Measurements from ENCODE around the gene LRRC9. TPM values are rescaled to one million over a fixed set of nuclear protein-coding genes. Genes with fewer than 3 reads are reported as not detected.
"Not testable (repeated sequence)": the region's sequence is repeated elsewhere in the genome, so short reads cannot be mapped to it uniquely, and the experiment has no call there.

The LRRC9 gene
- total RNA-seq, 8 experiments from 2014 or later, result 0.40 to 28.3 (median 1.5) TPM; not detected in 2

GRCh38 chr14:60089221-60089620 lies 169.3 kb downstream of the LRRC9 start:
- 0 to 62% (median 26%) methylated on average over 1 to 4 of the region's 4 CpGs; no CpG with 5 or more reads in 1 of the 10 experiments for WGBS, 10 experiments
- ATAC-seq (replicated peaks in 6 of 8), result no peak
- H3K4me1 ChIP-seq (replicated peaks in 1 of 2), result peaks cover 0 to 7% of the 10 kb centered on the region in 2 donors
- no peak overlapping the region for H3K27ac ChIP-seq
- H3K4me3 ChIP-seq, result no peak overlapping the region
- in situ Hi-C loops (cut with MboI; ENCODE audit: low pct_unique_long_range_greater_than_20kb in 2 of 9, low sequenced_read_pairs in 9 of 9, unreplicated experiment in 9 of 9), result no loop called here

DNA sequence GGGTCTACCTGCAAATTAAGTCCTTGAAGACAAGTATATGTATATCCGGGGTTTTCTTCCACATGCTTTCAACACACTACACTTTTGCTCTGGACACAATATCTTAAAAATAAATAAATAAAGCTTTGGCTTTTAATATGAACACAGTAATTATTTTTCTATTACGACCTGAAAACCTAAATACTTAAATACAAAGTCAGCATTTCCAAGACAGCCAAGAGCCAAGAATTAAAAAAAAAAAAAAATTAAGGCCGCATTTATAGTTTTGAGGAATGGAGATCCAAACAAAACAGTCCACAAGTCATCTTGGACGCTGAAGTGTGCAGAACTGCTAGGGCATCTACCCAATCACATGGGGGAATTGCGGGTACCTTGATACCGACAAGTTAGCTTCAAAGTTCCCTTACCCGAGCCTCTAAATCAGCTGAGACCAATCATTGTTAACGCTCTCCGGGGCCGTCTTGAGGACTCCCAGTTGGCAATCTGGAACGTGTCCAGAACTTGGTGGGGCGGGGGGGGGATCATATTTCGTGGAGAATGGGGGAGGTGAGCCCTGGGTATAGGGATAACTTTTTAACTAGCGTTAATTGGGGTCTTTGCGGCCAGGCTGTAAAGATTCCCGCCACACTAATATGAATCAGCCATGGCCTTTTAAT lies 171.0 kb downstream of the LRRC9 start:
- in situ Hi-C loops (cut with MboI; ENCODE audit: low pct_unique_long_range_greater_than_20kb in 2 of 9, low sequenced_read_pairs in 9 of 9, unreplicated experiment in 9 of 9), result no loop called here
- H3K4me3 ChIP-seq, result peak overlapping the region; percentile 46 to 84 (median 78)
- peaks cover 10 to 16% of the 10 kb centered on the region in 2 donors for H3K4me1 ChIP-seq (replicated peaks in 1 of 2)
- 0 to 63% (median 44%) methylated on average over 1 to 8 of the region's 16 CpGs for WGBS, 10 experiments
- H3K27ac ChIP-seq, result peak overlapping the region; percentile 96 to 98
- peak in 3 of 8 experiments; percentile 7 to 10 (median 10) for ATAC-seq (replicated peaks in 6 of 8)

DNA sequence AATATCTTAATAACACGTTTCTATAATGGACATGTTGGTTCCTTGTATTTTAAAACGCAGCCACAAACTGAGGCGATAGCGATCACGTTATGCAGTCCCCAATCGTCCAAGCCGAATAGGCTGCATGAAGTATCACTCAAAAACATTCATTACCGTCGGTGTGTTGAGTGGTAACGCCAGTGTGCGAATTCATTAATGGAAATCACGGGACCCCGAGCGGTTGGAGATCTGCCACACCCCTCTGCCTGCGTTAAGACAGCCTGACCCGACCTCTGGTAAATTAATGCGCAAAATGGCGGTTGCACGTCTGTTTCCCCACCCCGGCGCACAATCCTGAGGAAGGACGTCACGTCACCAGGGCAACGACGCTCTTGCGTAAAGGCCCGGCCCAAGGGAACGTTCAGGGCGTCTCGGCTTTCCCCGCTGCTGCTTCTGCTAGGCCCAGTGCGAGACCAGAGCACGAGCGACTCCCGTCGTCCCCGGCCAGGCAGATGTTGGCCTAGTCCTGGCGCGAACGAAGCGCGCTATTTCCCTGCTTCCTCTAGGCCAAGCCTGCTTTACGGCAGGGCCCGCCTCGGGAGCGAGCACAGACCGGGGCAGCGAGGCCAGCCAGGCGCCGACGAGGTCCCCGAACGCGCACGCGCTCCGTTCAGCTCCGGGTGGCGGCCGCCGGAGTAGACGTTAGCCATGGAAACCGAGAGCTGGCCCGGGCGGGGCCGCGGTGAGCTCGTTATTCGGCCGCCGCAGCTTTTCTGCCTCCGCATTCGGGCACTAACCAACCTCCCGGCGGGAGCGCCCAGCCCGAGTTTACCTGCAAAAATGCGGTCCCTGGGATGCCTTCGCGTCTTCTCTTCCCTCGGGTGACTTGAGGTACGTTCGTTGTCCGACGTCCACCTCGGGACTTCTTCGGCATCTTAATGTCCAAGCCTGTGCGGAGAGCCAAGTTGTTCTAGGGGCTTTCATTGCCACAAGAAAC lies 171.9 kb downstream of the LRRC9 start, which contains the start of gene PCNX4:
TSS of gene PCNX4 (plus strand) at position 374 of the 976 bp plus-strand sequence. CDS start 15,716 bp downstream, outside the sequence.
- in situ Hi-C loops (cut with MboI; ENCODE audit: low pct_unique_long_range_greater_than_20kb in 2 of 9, low sequenced_read_pairs in 9 of 9, unreplicated experiment in 9 of 9), result no loop called here
- 0 to 4% (median 0%) methylated on average over 2 to 60 of the region's 88 CpGs for WGBS, 10 experiments
- H3K4me1 ChIP-seq (replicated peaks in 1 of 2), result peaks cover 10 to 16% of the 10 kb centered on the region in 2 donors
- H3K4me3 ChIP-seq, result peak within 1 kb of the TSS; percentile 46 to 84 (median 78)
- ATAC-seq (replicated peaks in 6 of 8), result peak; percentile 88 to 94 (median 92)
- peak within 1 kb of the TSS; percentile 96 to 98 for H3K27ac ChIP-seq

DNA sequence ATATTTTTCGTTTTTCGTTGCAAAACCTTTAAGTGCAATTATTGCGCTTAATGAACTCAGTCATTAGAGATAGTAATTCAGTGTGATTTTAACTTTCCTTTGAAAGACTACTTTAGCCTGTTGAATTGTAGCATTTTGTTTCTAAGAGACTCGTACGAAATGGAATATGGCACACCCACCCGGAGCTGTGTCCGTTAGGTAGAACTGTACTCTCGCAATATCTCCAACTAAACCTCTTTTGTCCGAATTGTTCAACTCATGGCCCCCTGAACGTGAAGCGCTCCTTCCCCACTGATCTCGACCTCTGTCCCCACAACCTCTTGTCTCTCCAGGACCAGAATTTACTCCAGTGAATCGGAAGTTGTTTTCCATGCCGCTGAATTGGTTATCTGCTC lies 172.6 kb downstream of the LRRC9 start:
- 0 to 6% (median 0%) methylated on average over 3 to 14 of the region's 14 CpGs; no CpG with 5 or more reads in 1 of the 10 experiments for WGBS, 10 experiments
- peak in 1 of 8 experiments; percentile 0 for ATAC-seq (replicated peaks in 6 of 8)
- H3K4me1 ChIP-seq (replicated peaks in 1 of 2), result peaks cover 10 to 16% of the 10 kb centered on the region in 2 donors
- in situ Hi-C loops (cut with MboI; ENCODE audit: low pct_unique_long_range_greater_than_20kb in 2 of 9, low sequenced_read_pairs in 9 of 9, unreplicated experiment in 9 of 9), result no loop called here
- peak overlapping the region; percentile 96 to 98 for H3K27ac ChIP-seq
- peak overlapping the region; percentile 46 to 84 (median 78) for H3K4me3 ChIP-seq

- peak overlapping the region in 1 of 2 donors; percentile 96 for H3K27ac ChIP-seq
- no peak for ATAC-seq (replicated peaks in 6 of 8)
- H3K4me3 ChIP-seq, result peak overlapping the region; percentile 46 to 84 (median 78)
- H3K4me1 ChIP-seq (replicated peaks in 1 of 2), result peaks cover 10 to 16% of the 10 kb centered on the region in 2 donors
- in situ Hi-C loops (cut with MboI; ENCODE audit: low pct_unique_long_range_greater_than_20kb in 2 of 9, low sequenced_read_pairs in 9 of 9, unreplicated experiment in 9 of 9), result no loop called here
- 0 to 20% (median 0%) methylated on average over 2 to 3 of the region's 3 CpGs for WGBS, 10 experiments
Measured at GRCh38 chr14:60093080-60093479, 173.1 kb downstream of the LRRC9 start.

DNA sequence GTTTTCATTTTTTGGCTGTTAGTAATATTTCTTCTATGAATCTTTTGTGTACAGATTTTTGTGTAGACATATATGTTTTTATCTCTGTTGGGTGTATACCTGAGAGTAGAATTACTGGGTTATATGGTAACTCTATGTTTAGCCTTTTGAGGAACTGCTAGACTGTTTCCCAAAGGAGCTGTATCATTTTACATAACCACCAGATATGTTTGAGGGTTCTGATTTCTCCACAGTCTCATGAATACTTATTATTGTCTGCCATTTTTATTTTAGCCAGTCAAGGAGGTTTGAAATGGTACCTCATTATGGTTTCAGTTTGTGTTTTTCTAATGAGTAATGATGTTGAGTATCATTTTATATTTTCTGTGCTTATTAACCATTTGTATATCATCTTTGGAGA lies 173.7 kb downstream of the LRRC9 start:
- Histone ChIP-seq H3K27ac (no peak overlapping the region), H3K4me1 (replicated peaks in 1 of 2) (peaks cover 10 to 16% of the 10 kb centered on the region in 2 donors), H3K4me3 (peak overlapping the region; percentile 46 to 84 (median 78))
- ATAC-seq (replicated peaks in 6 of 8), result no peak
- in situ Hi-C loops (cut with MboI; ENCODE audit: low pct_unique_long_range_greater_than_20kb in 2 of 9, low sequenced_read_pairs in 9 of 9, unreplicated experiment in 9 of 9), result no loop called here

- 28 to 100% (median 50%) methylated on average over 1 to 4 of the region's 5 CpGs; no CpG with 5 or more reads in 3 of the 10 experiments for WGBS, 10 experiments
- peak overlapping the region; percentile 46 to 84 (median 78) for H3K4me3 ChIP-seq
- ATAC-seq (replicated peaks in 6 of 8), result no peak
- no peak overlapping the region for H3K27ac ChIP-seq
- in situ Hi-C loops (cut with MboI; ENCODE audit: low pct_unique_long_range_greater_than_20kb in 2 of 9, low sequenced_read_pairs in 9 of 9, unreplicated experiment in 9 of 9), result no loop called here
- peaks cover 10 to 16% of the 10 kb centered on the region in 2 donors for H3K4me1 ChIP-seq (replicated peaks in 1 of 2)
Measured at GRCh38 chr14:60094306-60094897, 174.5 kb downstream of the LRRC9 start.

GRCh38 chr14:60095231-60095630 lies 175.3 kb downstream of the LRRC9 start:
- ATAC-seq (replicated peaks in 6 of 8), result no peak
- H3K4me3 ChIP-seq, result peak overlapping the region in 4 of 5 donors; percentile 46 to 84 (median 80)
- H3K27ac ChIP-seq, result no peak overlapping the region
- H3K4me1 ChIP-seq (replicated peaks in 1 of 2), result peaks cover 10 to 16% of the 10 kb centered on the region in 2 donors
- in situ Hi-C loops (cut with MboI; ENCODE audit: low pct_unique_long_range_greater_than_20kb in 2 of 9, low sequenced_read_pairs in 9 of 9, unreplicated experiment in 9 of 9), result no loop called here

DNA sequence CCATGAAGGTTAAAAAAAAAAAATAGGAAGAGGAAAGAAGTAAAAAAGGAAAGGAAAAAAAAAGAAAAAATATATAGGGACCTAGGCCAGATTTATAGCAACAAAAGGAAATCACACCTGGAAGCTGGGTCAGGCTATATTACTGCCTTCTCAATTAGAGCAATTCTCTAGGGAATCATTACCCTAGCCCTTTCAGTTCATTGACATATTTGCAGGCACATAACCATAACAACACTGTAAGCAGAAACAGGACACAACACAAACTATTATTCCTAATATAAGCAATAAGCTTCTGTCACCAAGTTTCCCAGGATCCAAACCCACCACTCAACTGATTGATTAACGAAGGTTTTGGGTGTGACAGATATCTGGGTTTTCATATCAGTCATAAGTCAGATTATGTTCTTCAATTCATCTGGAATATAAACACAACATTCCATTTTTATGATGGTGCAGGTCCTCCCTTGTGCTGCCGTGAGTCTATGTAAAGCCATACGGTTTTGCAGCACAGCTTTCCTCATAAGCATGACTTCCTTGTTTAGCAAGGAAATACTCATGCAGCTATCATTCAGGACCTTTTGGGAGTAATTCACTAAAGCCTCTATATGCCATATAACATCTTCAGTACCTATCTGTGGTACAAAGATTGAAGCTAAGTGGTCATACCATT lies 176.0 kb downstream of the LRRC9 start:
- H3K4me1 ChIP-seq (replicated peaks in 1 of 2), result peaks cover 10 to 12% of the 10 kb centered on the region in 2 donors
- ATAC-seq (replicated peaks in 6 of 8), result no peak
- no peak overlapping the region for H3K27ac ChIP-seq
- WGBS, 10 experiments, result 17 to 80% (median 59%) methylated on average over 1 to 3 of the region's 3 CpGs; no CpG with 5 or more reads in 2 of the 10 experiments
- in situ Hi-C loops (cut with MboI; ENCODE audit: low pct_unique_long_range_greater_than_20kb in 2 of 9, low sequenced_read_pairs in 9 of 9, unreplicated experiment in 9 of 9), result no loop called here
- H3K4me3 ChIP-seq, result no peak overlapping the region

GRCh38 chr14:60097974-60098373 lies 178.0 kb downstream of the LRRC9 start:
- H3K4me1 ChIP-seq (replicated peaks in 1 of 2), result peaks cover 10 to 11% of the 10 kb centered on the region in 2 donors
- no peak overlapping the region for H3K27ac ChIP-seq
- in situ Hi-C loops (cut with MboI; ENCODE audit: low pct_unique_long_range_greater_than_20kb in 2 of 9, low sequenced_read_pairs in 9 of 9, unreplicated experiment in 9 of 9), result no loop called here
- ATAC-seq (replicated peaks in 6 of 8), result no peak
- 80 to 100% (median 97%) methylated on average over 1 to 3 of the region's 6 CpGs; no CpG with 5 or more reads in 6 of the 10 experiments for WGBS, 10 experiments
- no peak overlapping the region for H3K4me3 ChIP-seq

GRCh38 chr14:60099855-60100254 lies 179.9 kb downstream of the LRRC9 start:
- in situ Hi-C loops (cut with MboI; ENCODE audit: low pct_unique_long_range_greater_than_20kb in 2 of 9, low sequenced_read_pairs in 9 of 9, unreplicated experiment in 9 of 9); H3K27ac ChIP-seq; H3K4me1 ChIP-seq (replicated peaks in 1 of 2); ATAC-seq (replicated peaks in 6 of 8); H3K4me3 ChIP-seq: not testable (repeated sequence)
- WGBS, 10 experiments, result 94 to 100% (median 95%) methylated on average over 2 to 7 of the region's 7 CpGs; no CpG with 5 or more reads in 1 of the 10 experiments

- ATAC-seq (replicated peaks in 6 of 8), result peak in 3 of 8 experiments; percentile 15 to 56 (median 49)
- Histone ChIP-seq H3K27ac (no peak overlapping the region), H3K4me1 (replicated peaks in 1 of 2) (no peaks in the 10 kb centered on the region), H3K4me3 (no peak overlapping the region)
- in situ Hi-C loops (cut with MboI; ENCODE audit: low pct_unique_long_range_greater_than_20kb in 2 of 9, low sequenced_read_pairs in 9 of 9, unreplicated experiment in 9 of 9), result no loop called here
- 14 to 100% (median 97%) methylated on average over 1 of the region's 1 CpG for WGBS, 10 experiments
Measured at GRCh38 chr14:60101786-60102185, 181.8 kb downstream of the LRRC9 start.

All from motor neuron (in vitro differentiated cells).